Right ventricle myocardium inferior (tissue), 1 donor: ENCODE measurements around the gene C7. TPM values are rescaled to one million over a fixed set of nuclear protein-coding genes. Genes with fewer than 3 reads are reported as not detected.
"Not testable (repeated sequence)": the region's sequence is repeated elsewhere in the genome, so short reads cannot be mapped to it uniquely, and the experiment has no call there.

ENCODE experiments used
- ATAC-seq: fragments of 200-7000 bp; cut with Tn5 transposase; one replicate; pipeline ENCODE4 v1.9.1; 2020; ENCODE audit warnings: mild to moderate bottlenecking, moderate library complexity
- DNase-seq: peaks from one replicate; pipeline ENCODE4 v3.0.0; 2021; ENCODE audit errors: missing footprints
- intact Hi-C: fragments of 100-400 bp; cut with DNase I; formaldehyde crosslinking; loops from one replicate; pipeline ENCODE4 v1.11.0; 2022
- long read RNA-seq: library from polyadenylated mRNA; unstranded; transcript quantifications from one replicate; pipeline ENCODE4 v2.0.0, GENCODE V29; 2021
- total RNA-seq: library from RNA; stranded (reverse); fragmentation: NEBNext Ultra II Directional; extraction: Animal tissue kit (Norgen Biotek cat#: 25700); gene quantifications from one replicate; pipeline ENCODE4 v1.2.1, GENCODE V29; 2021
- donor health status: DM: no; HTN: yes; CAD: no; lungs with severe emphysema.

The C7 gene
- 346 TPM for total RNA-seq
- long read RNA-seq, full-length matches to known transcripts = 257 of 310 reads
- long read RNA-seq, partial matches to known transcripts = 44 of 310 reads
- long read RNA-seq, other reads (novel, unspliced or antisense) = 9 of 310 reads

GRCh38 chr5:40909264-40909663 is at the start of gene C7:
Gene C7, plus strand, starts transcription at chr5:40909497. Its CDS starts 114 bp downstream, at chr5:40909611.
- DNase-seq (no peak), ATAC-seq (peak; percentile 82)
- intact Hi-C loops = loop anchor here (5.0 to 10.0 kb wide), 3 partner anchors 283 to 616 kb away; no protein-coding TSS in a partner anchor

- ATAC-seq (no peak), DNase-seq (no peak)
- intact Hi-C loops = no loop called here
Measured at GRCh38 chr5:40860711-40861110, 48.6 kb upstream of the C7 start.

- ATAC-seq, intact Hi-C loops, DNase-seq: not testable (repeated sequence)
Measured at GRCh38 chr5:40865004-40865403, 44.3 kb upstream of the C7 start.

GRCh38 chr5:40866844-40867243 is 42.5 kb upstream of the C7 start:
- ATAC-seq = no peak
- intact Hi-C loops = no loop called here
- no peak for DNase-seq

GRCh38 chr5:40869384-40869783 is 39.9 kb upstream of the C7 start:
- no peak for ATAC-seq
- no peak for DNase-seq
- intact Hi-C loops = no loop called here

GRCh38 chr5:40871177-40871576 is 38.1 kb upstream of the C7 start:
- ATAC-seq = no peak
- DNase-seq = no peak
- intact Hi-C loops = no loop called here

GRCh38 chr5:40872253-40872652 is 37.0 kb upstream of the C7 start:
- DNase-seq, ATAC-seq, intact Hi-C loops: not testable (repeated sequence)

- ATAC-seq = no peak
- no peak for DNase-seq
- intact Hi-C loops = no loop called here
Measured at GRCh38 chr5:40873286-40873880, 35.9 kb upstream of the C7 start.

GRCh38 chr5:40875958-40876357 is 33.3 kb upstream of the C7 start:
- intact Hi-C loops = no loop called here
- no peak for ATAC-seq
- DNase-seq = no peak

GRCh38 chr5:40877371-40877988 is 31.8 kb upstream of the C7 start:
- intact Hi-C loops = no loop called here
- ATAC-seq = no peak

GRCh38 chr5:40879163-40879942 is 29.9 kb upstream of the C7 start:
- no peak for ATAC-seq
- intact Hi-C loops = loop anchor here (2.0 kb wide), 1 partner anchor 125 kb away; the partner anchor contains the start of gene TTC33
- no peak for DNase-seq

More at GRCh38 chr5:40877371-40877988, 31.8 kb upstream of the C7 start:
- DNase-seq = no peak

GRCh38 chr5:40882291-40882690 is 27.0 kb upstream of the C7 start:
- ATAC-seq (no peak), DNase-seq (no peak)
- intact Hi-C loops = no loop called here

- DNase-seq, intact Hi-C loops, ATAC-seq: not testable (repeated sequence)
Measured at GRCh38 chr5:40883051-40883450, 26.2 kb upstream of the C7 start.

GRCh38 chr5:40895440-40896425 is 13.6 kb upstream of the C7 start:
- DNase-seq, ATAC-seq, intact Hi-C loops: not testable (repeated sequence)

- DNase-seq (no peak), ATAC-seq (peak; percentile 93)
- intact Hi-C loops = loop anchor here (1.0 to 10.0 kb wide), 3 partner anchors 620 to 1492 kb away; no protein-coding TSS in a partner anchor
Measured at GRCh38 chr5:40904205-40904993, 4.9 kb upstream of the C7 start.

- DNase-seq = no peak
- intact Hi-C loops = loop anchor here (1.0 to 10.0 kb wide), 5 partner anchors 287 to 1493 kb away; no protein-coding TSS in a partner anchor
- ATAC-seq = no peak
Measured at GRCh38 chr5:40904994-40905306, 4.3 kb upstream of the C7 start.

GRCh38 chr5:40906351-40906751 is 2.9 kb upstream of the C7 start:
- intact Hi-C loops = loop anchor here (5.0 to 10.0 kb wide), 3 partner anchors 286 to 618 kb away; no protein-coding TSS in a partner anchor
- DNase-seq (no peak), ATAC-seq (no peak)
